Activated CD8-positive, alpha-beta T cell treated with anti-CD3 and anti-CD28 coated beads, Interleukin-2, amount 10 ng/mL, durations not matched to agents 7 days and 5 days (primary cell): ENCODE results near the gene MIAT. TPM values are rescaled to one million over a fixed set of nuclear protein-coding genes. Genes with fewer than 3 reads are reported as not detected.

ENCODE experiments used
- ATAC-seq: fragments of 150-1000 bp; cut with Tn5 transposase; one replicate; pipeline ENCODE4 v1.10.0; 2021; ENCODE audit warnings: moderate library complexity
- CTCF ChIA-PET: fragments of 350-600 bp; sonication (Branson Sonifier 250); formaldehyde crosslinking; loops from one replicate; lab custom pipeline; 2021; ENCODE audit warnings: antibody characterized with exemption; lab: Charles Lee
- POLR2A ChIA-PET: fragments of 350-600 bp; sonication (Branson Sonifier 250); formaldehyde crosslinking; loops from one replicate; lab custom pipeline; 2021; ENCODE audit warnings: antibody characterized with exemption; lab: Charles Lee
- DNase-seq: peaks from one replicate; pipeline ENCODE4 v3.0.0-alpha.2; 2020
- H3K27ac Mint-ChIP-seq: one replicate; pipeline ENCODE4 v1.8.0; 2021; ENCODE audit warnings: mild to moderate bottlenecking, mixed read lengths
- H3K27me3 Mint-ChIP-seq: one replicate; pipeline ENCODE4 v1.8.0; 2021; ENCODE audit warnings: low read depth, mixed read lengths
- H3K36me3 Mint-ChIP-seq: one replicate; pipeline ENCODE4 v1.8.0; 2021; ENCODE audit warnings: low read depth, mixed read lengths
- H3K4me1 Mint-ChIP-seq: one replicate; pipeline ENCODE4 v1.8.0; 2021; ENCODE audit warnings: low read depth, mixed read lengths
- H3K4me3 Mint-ChIP-seq: one replicate; pipeline ENCODE4 v1.8.0; 2021; ENCODE audit warnings: mild to moderate bottlenecking, mixed read lengths
- H3K9me3 Mint-ChIP-seq: one replicate; pipeline ENCODE4 v1.8.0; 2022; ENCODE audit warnings: mixed read lengths; ENCODE audit not compliant: insufficient read depth
- total RNA-seq, 2 experiments: library from RNA; stranded (reverse); gene quantifications; one replicate each; pipeline ENCODE4 v1.2.3, GENCODE V29; 2021

The MIAT gene
- total RNA-seq, 2 experiments from 2014 or later: 23.6 to 26.3 TPM

DNA sequence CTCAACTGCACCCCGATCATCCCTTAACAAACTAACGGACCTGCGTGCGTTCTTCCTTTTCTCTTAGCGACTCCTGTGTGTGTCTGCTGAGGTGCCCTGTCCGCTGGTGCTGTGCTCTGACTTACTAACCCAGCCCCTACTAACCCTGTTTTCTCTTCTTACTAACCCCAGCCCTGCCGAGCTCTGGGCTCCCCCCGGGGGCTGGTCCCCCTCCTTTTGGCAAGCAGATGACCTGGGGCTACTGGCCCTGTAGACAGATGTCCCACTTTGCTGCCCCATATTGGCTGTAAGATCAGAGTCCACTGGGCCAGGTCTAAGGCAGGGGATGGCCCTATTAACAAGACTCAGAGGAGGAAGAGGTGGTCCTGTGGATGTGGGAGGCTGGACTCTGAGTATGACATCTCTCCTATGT is 14.7 kb downstream of the MIAT start:
- DNase-seq: no peak
- POLR2A ChIA-PET: interaction anchor here (0.7 to 4.7 kb wide), 11 partner anchors 9 to 241 kb away, joined by 3 to 37 read pairs (median 5); partner anchors contain the start of genes HPS4, MIAT and SRRD
- Mint-ChIP-seq H3K9me3 (no peaks in the 10 kb centered on the region), H3K4me3 (peak overlapping the region; percentile 97), H3K4me1 (peaks cover 65% of the 10 kb centered on the region), H3K27ac (peak overlapping the region; percentile 98), H3K27me3 (no peaks in the 10 kb centered on the region), H3K36me3 (peaks cover 52% of the 10 kb centered on the region)
- peak; percentile 42 for ATAC-seq
- CTCF ChIA-PET: interaction anchor here (1.0 to 5.5 kb wide), 5 partner anchors 9 to 194 kb away, joined by 3 to 39 read pairs (median 9); no protein-coding TSS in a partner anchor

DNA sequence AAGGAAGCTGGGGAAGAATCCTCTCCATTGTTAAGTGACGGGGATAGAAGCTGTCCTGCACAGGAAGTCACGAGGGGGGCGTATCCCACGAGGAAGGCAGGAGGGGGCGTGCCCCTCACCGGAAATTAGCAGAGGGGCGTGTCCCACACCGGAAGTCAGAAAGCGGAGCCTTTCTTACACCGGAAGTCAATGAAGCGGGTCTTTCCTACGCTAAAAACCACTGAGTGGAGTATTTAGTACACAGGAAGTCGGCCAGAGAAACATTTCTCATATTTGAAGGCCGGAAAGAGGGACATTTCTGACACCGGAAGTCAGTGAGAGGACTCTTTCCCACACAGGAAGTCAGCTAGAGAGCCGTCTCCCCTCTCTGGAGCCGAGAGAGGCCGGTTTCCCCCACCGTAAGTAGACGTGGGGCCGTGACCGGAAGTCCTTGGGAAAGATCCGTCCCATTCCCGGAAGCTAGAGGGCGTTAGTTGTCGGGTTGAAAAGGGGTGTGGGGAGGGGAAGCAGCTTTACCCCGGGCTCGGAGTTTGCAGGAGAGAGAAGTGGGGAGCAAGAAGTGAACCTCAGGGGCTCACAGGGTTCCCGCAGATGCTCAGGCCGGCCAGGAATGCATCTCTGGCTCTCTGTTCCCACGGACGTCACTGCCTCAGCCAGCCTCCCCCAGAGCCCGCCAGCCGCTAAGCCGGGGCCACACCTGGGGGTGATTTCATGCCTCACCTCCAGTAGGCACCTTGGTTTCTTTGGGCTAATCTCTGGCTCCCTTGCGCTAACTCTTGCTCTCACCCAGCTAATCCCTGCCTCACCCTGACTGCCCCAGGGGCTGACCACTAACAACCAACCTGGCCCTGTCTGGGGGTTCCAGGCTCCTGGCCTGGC is 15.4 kb downstream of the MIAT start:
- Mint-ChIP-seq H3K4me3 (peak overlapping the region; percentile 97), H3K36me3 (peaks cover 48% of the 10 kb centered on the region), H3K27ac (peak overlapping the region; percentile 98), H3K27me3 (no peaks in the 10 kb centered on the region), H3K4me1 (peaks cover 70% of the 10 kb centered on the region), H3K9me3 (no peaks in the 10 kb centered on the region)
- ChIA-PET CTCF (interaction anchor here (0.8 to 5.5 kb wide), 14 partner anchors 9 to 1211 kb away, joined by 3 to 39 read pairs (median 4); partner anchors contain the start of genes HPS4 and SRRD), POLR2A (interaction anchor here (0.6 to 4.7 kb wide), 16 partner anchors 9 to 245 kb away, joined by 3 to 37 read pairs (median 4); partner anchors contain the start of genes HPS4, MIAT and SRRD)
- DNase-seq: peak; percentile 97
- ATAC-seq: peak; percentile 68

DNA sequence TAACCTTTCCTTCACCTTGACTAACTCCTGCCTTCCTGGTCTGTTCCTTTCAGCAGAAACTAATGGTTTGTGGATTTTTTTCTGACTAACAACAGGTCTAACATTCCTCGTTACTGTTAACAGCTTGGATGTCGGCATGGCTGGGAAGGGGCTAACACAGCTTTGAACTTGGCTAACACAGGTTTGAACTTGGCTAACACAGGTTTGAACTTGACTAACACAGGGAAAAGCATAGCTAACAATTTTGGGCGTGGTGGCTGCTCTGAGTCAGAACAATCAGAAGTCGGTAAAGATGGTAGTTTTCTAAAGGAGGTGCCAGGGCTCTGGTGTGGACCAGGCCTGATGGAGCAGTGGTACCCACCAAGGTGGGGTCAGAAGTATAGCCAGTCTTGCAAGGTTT is 16.1 kb downstream of the MIAT start:
- H3K27ac Mint-ChIP-seq: peak overlapping the region; percentile 98
- no peaks in the 10 kb centered on the region for H3K27me3 Mint-ChIP-seq
- ATAC-seq (no peak), DNase-seq (peak; percentile 51)
- H3K4me1 Mint-ChIP-seq: peaks cover 72% of the 10 kb centered on the region
- CTCF ChIA-PET: interaction anchor here (0.9 to 5.5 kb wide), 15 partner anchors 8 to 1210 kb away, joined by 3 to 39 read pairs (median 4); partner anchors contain the start of genes HPS4 and SRRD
- H3K4me3 Mint-ChIP-seq: peak overlapping the region; percentile 97
- peaks cover 44% of the 10 kb centered on the region for H3K36me3 Mint-ChIP-seq
- POLR2A ChIA-PET: interaction anchor here (0.7 to 4.7 kb wide), 11 partner anchors 9 to 245 kb away, joined by 3 to 37 read pairs (median 5); partner anchors contain the start of genes HPS4 and SRRD
- H3K9me3 Mint-ChIP-seq: no peaks in the 10 kb centered on the region

DNA sequence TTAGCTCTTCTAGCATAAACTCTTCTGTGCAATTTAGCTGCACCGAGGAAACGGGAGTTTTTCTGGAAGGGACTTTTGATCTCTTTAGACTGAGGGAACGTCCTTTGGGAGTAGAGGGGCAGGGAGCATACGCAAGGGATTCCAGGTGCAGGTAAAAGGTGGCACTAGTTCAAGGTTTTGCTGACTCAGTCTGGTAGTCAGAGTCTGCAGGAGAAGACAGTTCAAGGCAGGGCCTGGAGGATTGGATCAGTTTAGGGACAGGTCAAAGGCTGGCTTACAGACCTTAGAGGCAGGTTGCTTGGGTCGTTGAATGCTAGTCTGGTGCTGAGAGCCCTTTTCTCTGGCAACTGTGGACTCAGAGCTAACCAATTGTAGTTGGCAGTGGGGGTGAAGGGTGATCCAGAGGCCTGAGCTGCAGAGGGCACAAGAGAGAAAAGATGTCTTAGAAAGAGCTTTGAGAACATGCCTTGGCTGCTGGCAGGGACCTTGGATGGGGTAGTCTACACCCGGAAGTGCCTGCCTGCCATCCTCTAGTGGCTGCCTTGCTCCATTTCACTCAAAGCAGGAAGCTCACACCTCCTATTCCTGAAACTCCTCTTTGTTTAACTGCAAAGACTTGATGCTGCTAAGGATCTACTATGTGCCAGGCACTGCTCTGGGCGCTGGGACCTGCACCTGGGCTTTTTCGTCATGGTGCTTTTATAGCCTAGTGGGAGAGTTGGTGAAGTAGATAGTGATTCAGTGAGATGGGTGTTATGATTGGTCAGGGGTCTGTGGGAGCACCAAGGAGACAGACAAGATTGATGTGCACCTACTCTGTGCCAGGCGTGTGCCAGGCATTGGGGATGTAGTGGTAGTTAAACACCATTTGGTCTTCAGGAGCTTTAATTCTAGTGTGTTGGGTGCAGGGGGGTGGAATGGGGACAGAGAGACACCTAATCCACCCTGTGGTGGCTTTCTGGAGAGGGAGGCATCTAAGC is 17.1 kb downstream of the MIAT start:
- Mint-ChIP-seq H3K27ac (peak overlapping the region; percentile 98), H3K36me3 (peaks cover 35% of the 10 kb centered on the region), H3K4me1 (peaks cover 65% of the 10 kb centered on the region), H3K27me3 (no peaks in the 10 kb centered on the region), H3K4me3 (peak overlapping the region; percentile 97), H3K9me3 (no peaks in the 10 kb centered on the region)
- DNase-seq (peak; percentile 63), ATAC-seq (no peak)
- ChIA-PET POLR2A (interaction anchor here (0.7 to 4.7 kb wide), 11 partner anchors 9 to 246 kb away, joined by 3 to 37 read pairs (median 5); partner anchors contain the start of genes HPS4 and SRRD), CTCF (interaction anchor here (0.7 to 5.5 kb wide), 12 partner anchors 11 to 1209 kb away, joined by 3 to 39 read pairs (median 4); partner anchors contain the start of gene SRRD)

DNA sequence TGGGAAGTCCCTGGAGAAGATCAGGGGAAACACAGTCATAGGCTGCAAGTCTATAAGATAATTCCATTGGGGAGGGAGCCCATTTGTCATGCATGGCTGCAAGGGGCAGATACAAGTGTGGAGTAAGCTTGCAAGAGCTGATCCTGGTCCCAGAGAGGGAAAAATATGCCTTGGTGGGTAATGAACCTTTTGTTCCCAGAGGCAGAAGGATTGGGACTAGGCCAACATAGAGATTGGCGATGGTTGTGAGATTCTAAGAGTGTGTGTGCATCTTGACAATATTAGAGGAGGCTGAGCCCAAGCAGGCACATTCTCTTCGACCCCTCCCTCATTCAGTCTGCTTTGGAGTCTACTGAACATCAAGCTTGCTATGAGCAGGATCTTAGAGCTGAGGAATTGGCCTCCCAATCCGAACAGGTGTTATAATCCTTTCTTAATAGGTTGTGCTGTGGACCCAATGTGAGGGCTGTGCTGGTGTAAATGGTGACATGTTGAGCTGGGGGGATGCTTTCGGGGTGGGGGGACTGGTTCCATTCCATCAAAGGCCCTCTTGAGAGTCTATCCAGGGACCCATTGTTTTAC is 18.4 kb downstream of the MIAT start:
- Mint-ChIP-seq H3K27me3 (no peaks in the 10 kb centered on the region), H3K36me3 (peaks cover 31% of the 10 kb centered on the region), H3K4me1 (peaks cover 56% of the 10 kb centered on the region), H3K27ac (peak overlapping the region; percentile 98), H3K4me3 (peak overlapping the region; percentile 97), H3K9me3 (no peaks in the 10 kb centered on the region)
- no peak for ATAC-seq
- ChIA-PET CTCF (interaction anchor here (1.1 to 5.5 kb wide), 2 partner anchors 12 to 173 kb away, joined by 3 to 39 read pairs; no protein-coding TSS in a partner anchor), POLR2A (no interaction called here)
- no peak for DNase-seq

DNA sequence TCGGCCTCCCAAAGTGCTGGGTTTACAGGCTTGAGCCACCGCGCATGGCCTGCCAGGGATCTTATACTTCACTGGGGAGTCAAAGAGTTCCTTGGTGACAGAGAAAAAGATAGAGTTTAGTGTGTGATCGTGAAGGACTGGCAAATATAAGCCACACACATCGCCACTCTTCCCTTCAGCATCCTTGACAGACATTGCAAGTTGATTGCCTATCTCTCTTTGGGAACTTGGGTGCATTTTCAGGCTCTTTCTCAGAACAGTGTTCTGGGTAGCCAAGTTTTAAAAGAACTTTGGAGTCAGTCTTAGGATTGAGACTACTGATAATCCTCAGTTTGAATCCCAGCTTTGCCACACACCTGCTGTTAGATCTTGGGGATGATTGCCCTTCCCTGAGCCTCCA is 19.8 kb downstream of the MIAT start:
- peaks cover 39% of the 10 kb centered on the region for H3K36me3 Mint-ChIP-seq
- no peaks in the 10 kb centered on the region for H3K27me3 Mint-ChIP-seq
- H3K4me3 Mint-ChIP-seq: no peak overlapping the region
- H3K27ac Mint-ChIP-seq: no peak overlapping the region
- peaks cover 41% of the 10 kb centered on the region for H3K4me1 Mint-ChIP-seq
- H3K9me3 Mint-ChIP-seq: no peaks in the 10 kb centered on the region
- CTCF ChIA-PET: interaction anchor here (1.9 kb wide), 1 partner anchor 12 kb away, joined by 9 read pairs; no protein-coding TSS in a partner anchor
- DNase-seq: no peak
- ATAC-seq: no peak
- POLR2A ChIA-PET: no interaction called here

DNA sequence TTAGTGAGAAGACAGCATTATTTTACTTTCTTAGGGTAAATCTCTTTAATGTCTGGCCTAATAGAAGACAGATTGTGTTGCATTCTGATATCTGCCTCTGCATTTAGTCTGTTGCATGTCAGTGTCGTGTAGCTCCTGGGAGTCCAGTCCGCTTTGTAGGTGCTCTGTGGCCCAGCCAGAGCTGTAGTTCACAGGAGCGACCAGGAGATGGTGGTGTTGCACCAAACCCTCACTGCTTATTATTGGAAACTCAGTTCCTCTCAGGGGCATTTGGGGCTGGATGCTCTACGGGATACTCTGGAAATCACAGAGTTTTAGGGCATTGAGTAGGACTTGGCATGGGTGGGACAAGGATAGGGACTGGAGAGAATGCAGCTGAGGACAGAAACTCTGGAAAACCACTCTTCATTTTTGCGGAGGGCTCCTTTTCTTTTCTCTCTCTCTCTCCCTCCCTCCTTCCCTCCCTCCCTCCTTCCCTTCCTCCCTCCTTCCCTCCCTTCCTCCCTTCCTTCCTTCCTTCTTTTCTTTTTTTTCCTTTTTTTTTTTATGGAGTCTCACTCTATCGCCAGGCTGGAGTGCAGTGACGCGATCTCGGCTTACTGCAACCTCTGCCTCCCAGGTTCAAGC is 21.7 kb downstream of the MIAT start:
- POLR2A ChIA-PET: no interaction called here
- ATAC-seq (peak; percentile 79), DNase-seq (peak; percentile 83)
- Mint-ChIP-seq H3K36me3 (peaks cover 33% of the 10 kb centered on the region), H3K9me3 (no peaks in the 10 kb centered on the region), H3K27me3 (no peaks in the 10 kb centered on the region), H3K4me1 (peaks cover 36% of the 10 kb centered on the region), H3K27ac (no peak overlapping the region), H3K4me3 (no peak overlapping the region)
- CTCF ChIA-PET: interaction anchor here (0.6 to 2.2 kb wide), 22 partner anchors 13 to 1290 kb away, joined by 3 to 9 read pairs (median 3); no protein-coding TSS in a partner anchor

DNA sequence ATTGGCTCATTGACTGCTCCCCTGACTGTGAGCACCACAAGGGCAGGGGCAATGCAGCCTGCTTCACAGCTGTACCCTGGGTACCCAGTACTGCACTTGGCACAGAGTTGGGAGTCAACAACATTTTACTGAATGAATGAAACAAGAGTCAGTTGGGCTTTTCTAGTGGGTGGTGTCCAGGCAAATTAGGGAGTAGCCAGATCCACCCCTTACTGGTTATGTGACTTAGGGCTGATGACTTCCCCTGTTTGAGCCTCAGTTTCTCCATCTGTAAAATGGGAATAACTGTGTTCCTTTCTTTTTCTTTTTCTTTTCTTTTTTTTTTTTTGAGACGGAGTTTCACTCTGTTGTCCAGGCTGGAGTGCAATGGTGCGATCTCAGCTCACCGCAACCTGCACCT is 23.1 kb downstream of the MIAT start:
- Mint-ChIP-seq H3K36me3 (peaks cover 21% of the 10 kb centered on the region), H3K27ac (peak overlapping the region; percentile 55), H3K27me3 (no peaks in the 10 kb centered on the region), H3K4me3 (no peak overlapping the region), H3K9me3 (no peaks in the 10 kb centered on the region), H3K4me1 (peaks cover 23% of the 10 kb centered on the region)
- ChIA-PET POLR2A (no interaction called here), CTCF (interaction anchor here (1.6 to 1.7 kb wide), 2 partner anchors 11 to 178 kb away, joined by 4 to 5 read pairs; no protein-coding TSS in a partner anchor)
- no peak for DNase-seq
- ATAC-seq: no peak

DNA sequence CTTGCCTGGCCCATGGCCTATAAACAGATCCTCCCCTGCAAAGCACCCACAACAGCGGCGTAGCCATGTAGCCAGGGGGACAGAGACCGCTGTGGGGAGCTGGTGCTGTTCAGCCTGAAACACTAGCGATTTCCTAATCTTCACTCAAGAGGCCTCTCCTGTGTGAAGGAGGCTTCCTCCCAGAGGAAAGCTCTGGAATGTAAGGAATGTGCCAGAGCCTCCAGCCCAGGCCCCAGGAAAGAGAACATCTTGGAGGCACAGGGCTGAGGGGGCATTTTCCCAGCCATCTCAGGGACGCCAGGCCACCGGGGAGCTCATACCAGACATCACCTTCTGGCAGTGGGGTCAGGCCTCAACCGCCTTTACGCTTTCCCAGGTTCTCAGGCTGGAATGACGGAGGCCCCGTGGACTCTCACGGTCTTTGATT is 24.0 kb downstream of the MIAT start:
- ChIA-PET POLR2A (no interaction called here), CTCF (interaction anchor here (1.2 to 1.7 kb wide), 3 partner anchors 8 to 179 kb away, joined by 4 to 5 read pairs (median 5); no protein-coding TSS in a partner anchor)
- Mint-ChIP-seq H3K36me3 (peaks cover 15% of the 10 kb centered on the region), H3K4me3 (no peak overlapping the region), H3K9me3 (no peaks in the 10 kb centered on the region), H3K27ac (no peak overlapping the region), H3K27me3 (no peaks in the 10 kb centered on the region), H3K4me1 (peaks cover 14% of the 10 kb centered on the region)
- no peak for ATAC-seq
- DNase-seq: no peak

DNA sequence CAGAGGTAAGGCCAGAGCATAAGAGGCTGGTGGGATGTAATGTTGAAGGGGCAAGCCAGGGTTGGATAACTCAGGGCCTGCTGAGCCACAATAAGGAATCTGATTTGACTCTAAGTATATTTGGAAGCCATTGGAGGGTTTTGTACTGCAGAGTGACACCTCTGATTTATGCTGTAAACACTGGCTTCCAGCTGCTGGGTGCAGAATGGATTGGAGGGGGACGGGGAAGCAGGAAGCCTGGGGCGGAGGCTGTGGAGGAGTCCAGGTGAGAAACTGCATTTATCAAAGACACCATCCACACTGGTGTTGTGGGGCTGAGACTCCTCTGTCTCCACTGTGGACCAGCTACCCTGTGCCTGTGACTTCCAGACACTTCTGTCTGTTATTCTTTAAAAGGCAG is 26.8 kb downstream of the MIAT start:
- Mint-ChIP-seq H3K4me3 (no peak overlapping the region), H3K9me3 (no peaks in the 10 kb centered on the region), H3K27me3 (no peaks in the 10 kb centered on the region), H3K36me3 (peaks cover 17% of the 10 kb centered on the region), H3K4me1 (peaks cover 3% of the 10 kb centered on the region), H3K27ac (peak overlapping the region; percentile 47)
- DNase-seq (no peak), ATAC-seq (no peak)
- POLR2A ChIA-PET: interaction anchor here (0.9 to 1.2 kb wide), 2 partner anchors 10 to 12 kb away, joined by 3 to 4 read pairs; no protein-coding TSS in a partner anchor
- CTCF ChIA-PET: no interaction called here
